Activated T-cell treated with anti-CD3 and anti-CD28 coated beads, Interleukin-2, amount 50 U/mL, for 24 hours (primary cell): ENCODE measurements around the gene SELENOM.
"Not testable (repeated sequence)": the region's sequence is repeated elsewhere in the genome, so short reads cannot be mapped to it uniquely, and the experiment has no call there.

Experiments used
- DNase-seq: peaks from one replicate; pipeline ENCODE4 v3.0.0-alpha.2; 2020
- H3K27ac Mint-ChIP-seq: 2 replicates; pipeline ENCODE4 v1.8.0; 2020; ENCODE audit warnings: mild to moderate bottlenecking, mixed read lengths
- H3K27me3 Mint-ChIP-seq: 2 replicates; pipeline ENCODE4 v1.8.0; 2020; ENCODE audit warnings: mixed read lengths
- H3K36me3 Mint-ChIP-seq: 2 replicates; pipeline ENCODE4 v1.8.0; 2020; ENCODE audit warnings: low read depth, mixed read lengths
- H3K4me1 Mint-ChIP-seq: 2 replicates; pipeline ENCODE4 v1.8.0; 2020; ENCODE audit warnings: low read depth, mixed read lengths
- H3K4me3 Mint-ChIP-seq: 2 replicates; pipeline ENCODE4 v1.8.0; 2020; ENCODE audit warnings: mild to moderate bottlenecking, moderate library complexity, mixed read lengths
- H3K9me3 Mint-ChIP-seq: 2 replicates; pipeline ENCODE4 v1.8.0; 2020; ENCODE audit warnings: mixed read lengths

The SELENOM gene

DNA sequence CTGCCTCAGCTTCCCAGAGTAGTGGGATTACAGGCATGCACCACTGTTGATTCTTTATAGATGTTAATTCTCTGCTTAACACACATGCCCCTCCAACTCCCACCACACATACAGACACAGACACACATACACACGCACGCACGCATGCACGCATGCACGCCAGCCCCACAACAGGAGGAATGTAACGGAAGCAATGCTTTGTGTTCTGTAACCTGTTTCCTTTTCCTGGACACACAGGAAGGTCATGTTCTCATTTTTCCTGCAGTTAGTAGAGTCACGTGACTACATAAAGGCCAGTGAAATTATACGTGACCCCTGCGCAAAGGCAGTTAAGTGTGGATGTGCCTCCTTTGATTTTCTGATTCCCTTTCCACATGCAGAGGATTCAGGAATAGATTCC, 34.2 kb downstream of the SELENOM start:
- not testable (repeated sequence) for H3K36me3 Mint-ChIP-seq, H3K27ac Mint-ChIP-seq

DNA sequence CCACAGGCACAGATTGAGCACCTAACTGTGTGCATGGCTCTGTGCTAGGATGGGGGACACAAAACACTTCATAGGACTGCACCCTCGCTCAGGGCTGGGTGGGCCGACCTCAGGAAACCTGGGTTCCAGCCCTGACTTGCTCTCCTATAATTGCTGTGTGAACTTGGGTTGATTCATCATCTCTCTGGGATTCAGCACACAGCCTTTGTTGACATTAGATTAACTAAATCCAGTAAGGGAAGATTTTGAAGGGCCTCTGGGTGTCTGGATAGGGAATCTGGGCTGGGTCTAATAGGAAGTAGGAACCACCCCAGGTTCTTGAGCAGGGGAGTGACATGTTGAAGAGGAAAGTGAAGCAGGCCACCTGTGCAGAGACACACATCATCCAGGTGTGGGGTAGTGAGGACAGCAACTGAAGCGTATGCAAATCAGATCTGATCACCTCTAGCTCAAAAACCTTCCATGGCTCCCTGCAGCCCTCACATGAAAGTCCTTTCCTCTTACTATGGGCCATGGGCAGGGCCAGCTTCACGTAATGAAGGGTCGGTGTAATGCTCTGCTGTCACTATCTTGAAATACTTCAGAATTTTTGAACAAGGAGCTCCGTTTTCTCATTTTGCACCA, 37.6 kb downstream of the SELENOM start:
- not testable (repeated sequence) for H3K9me3 Mint-ChIP-seq, H3K4me3 Mint-ChIP-seq, H3K27me3 Mint-ChIP-seq, H3K27ac Mint-ChIP-seq, DNase-seq, H3K4me1 Mint-ChIP-seq, H3K36me3 Mint-ChIP-seq

More for the DNA sequence above, 34.2 kb downstream of the SELENOM start:
- H3K9me3 Mint-ChIP-seq, DNase-seq, H3K4me1 Mint-ChIP-seq, H3K27me3 Mint-ChIP-seq, H3K4me3 Mint-ChIP-seq: not testable (repeated sequence)

DNA sequence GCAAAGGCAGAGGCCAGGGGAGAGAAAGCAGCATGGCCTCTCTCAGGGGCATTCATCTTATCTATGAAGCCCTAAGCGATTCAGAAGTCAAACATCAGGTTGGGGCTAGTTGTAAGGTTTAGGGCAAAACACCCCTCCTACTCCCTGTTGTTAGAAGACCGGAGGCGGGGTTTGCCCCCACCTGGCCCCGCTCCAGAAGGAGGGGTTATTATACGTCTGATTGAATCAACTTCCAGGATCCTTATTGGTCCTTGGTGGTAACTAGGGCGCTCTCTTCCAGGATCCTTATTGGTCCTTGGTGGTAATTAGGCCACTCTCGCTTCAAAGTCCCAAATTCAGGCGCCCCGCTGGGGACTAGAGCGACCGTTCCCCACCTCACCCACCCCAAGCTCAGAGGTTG, 38.4 kb downstream of the SELENOM start:
- Mint-ChIP-seq H3K27ac (no peak overlapping the region), H3K27me3 (no peaks in the 10 kb centered on the region), H3K9me3 (no peaks in the 10 kb centered on the region), H3K4me3 (no peak overlapping the region), H3K4me1 (peaks cover 2% of the 10 kb centered on the region), H3K36me3 (no peaks in the 10 kb centered on the region)
- no peak for DNase-seq

DNA sequence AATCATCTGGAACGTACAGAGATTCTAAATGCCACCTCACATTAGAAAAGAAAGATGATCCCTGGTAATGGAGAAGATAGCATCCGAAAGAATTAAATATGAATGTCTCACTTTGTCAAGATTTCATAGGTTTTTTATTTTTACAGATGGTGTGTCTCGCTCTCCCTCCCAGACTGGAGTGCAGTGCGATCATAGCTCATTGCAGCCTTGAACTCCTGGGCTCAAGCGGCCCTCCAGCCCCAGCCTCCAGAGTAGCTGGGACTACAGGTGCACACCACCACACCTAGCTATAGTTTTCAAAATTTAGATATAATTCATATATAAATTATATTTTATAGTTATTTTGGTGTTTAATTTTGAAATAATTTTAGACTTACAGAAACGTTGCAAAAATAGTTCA, 43.0 kb downstream of the SELENOM start:
- Mint-ChIP-seq H3K9me3 (no peaks in the 10 kb centered on the region), H3K4me3 (peak overlapping the region; percentile 46), H3K27me3 (no peaks in the 10 kb centered on the region), H3K4me1 (peaks cover 2% of the 10 kb centered on the region), H3K27ac (no peak overlapping the region), H3K36me3 (no peaks in the 10 kb centered on the region)
- no peak for DNase-seq

DNA sequence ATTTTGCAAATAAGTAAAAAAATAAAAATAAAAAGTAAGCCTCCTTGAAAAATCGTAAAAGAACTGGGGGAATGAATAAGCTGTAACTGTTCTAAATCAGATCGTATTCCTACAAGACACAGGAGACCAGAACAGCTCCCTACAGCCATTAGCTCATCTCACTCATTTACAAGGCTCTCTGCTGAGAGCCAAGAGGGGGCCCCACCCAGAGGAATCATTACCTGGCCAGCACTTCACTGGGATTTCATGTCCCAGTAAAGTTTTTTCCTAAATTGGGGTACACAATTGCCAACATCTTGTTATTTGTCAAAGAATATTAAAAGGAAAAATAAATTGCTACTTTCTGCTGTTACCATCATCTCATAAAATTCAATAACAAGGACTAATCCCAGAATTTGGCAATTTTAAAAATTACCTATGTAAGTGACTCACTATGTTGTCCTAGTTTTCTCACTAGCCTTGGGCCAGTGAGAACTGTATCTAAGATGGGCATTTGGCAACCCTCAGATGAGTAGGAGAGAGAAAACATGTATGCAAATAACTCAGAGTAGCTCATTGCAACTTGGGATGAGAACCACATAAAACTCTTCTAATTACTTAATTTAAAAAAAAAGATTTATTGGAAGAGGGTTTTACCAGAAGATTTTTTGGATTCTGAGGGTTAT, 44.7 kb downstream of the SELENOM start:
- no peak overlapping the region for H3K27ac Mint-ChIP-seq
- H3K27me3 Mint-ChIP-seq = no peaks in the 10 kb centered on the region
- no peak overlapping the region for H3K4me3 Mint-ChIP-seq
- peaks cover 2% of the 10 kb centered on the region for H3K4me1 Mint-ChIP-seq
- DNase-seq = no peak
- H3K9me3 Mint-ChIP-seq = no peaks in the 10 kb centered on the region
- no peaks in the 10 kb centered on the region for H3K36me3 Mint-ChIP-seq

DNA sequence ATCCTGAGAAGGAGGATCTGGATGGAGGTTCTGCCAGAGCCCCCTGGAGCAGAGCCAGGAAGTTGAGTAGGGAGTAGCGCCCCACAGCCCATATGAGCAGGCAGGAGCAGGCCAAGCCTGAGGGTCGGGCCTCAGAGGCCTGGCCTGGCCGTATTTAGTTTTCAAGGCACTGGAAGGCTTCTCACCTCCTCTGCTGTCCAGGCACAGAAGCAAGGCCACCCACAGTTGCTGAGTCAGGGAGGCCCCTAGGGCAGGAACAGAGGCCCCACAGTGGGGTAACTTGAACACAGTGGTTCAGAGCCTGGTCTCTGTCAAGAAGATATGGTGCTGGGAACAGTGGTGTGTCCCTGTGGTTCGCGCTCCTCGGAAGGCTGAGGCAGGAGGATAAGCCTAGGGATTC, 47.7 kb downstream of the SELENOM start:
- not testable (repeated sequence) for H3K27me3 Mint-ChIP-seq, H3K9me3 Mint-ChIP-seq, H3K4me1 Mint-ChIP-seq, H3K36me3 Mint-ChIP-seq, H3K4me3 Mint-ChIP-seq, DNase-seq, H3K27ac Mint-ChIP-seq

DNA sequence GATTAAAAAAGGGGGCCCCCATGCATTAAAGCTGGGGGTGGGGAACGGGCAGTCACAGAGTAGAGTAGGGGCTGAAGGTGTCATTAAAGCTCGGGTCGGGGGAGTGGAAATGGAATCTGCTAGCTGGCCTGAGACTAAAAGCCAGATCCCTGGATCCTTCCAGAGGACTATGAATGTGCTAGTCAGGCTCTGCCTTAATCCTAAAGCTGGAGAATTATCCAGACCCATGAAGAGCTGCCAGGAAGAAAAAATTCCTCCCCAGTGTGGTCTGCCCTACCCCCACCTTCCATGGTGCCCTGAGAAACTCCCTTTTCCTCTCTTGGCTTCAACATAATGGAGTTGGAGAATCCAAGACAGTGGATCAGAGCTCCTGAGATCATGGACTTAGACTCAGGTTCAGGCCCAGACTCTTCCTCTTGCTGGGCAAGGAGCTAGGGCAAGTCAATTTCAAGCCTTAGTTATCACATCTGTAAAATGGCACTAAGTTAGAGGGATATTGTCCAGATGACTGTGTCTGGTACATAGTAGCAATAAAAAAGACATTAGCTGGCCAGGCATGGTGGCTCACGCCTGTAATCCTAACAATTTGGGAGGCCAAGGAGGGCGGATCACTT, 50.3 kb downstream of the SELENOM start:
- peaks cover 3% of the 10 kb centered on the region for H3K4me1 Mint-ChIP-seq
- no peaks in the 10 kb centered on the region for H3K27me3 Mint-ChIP-seq
- no peak for DNase-seq
- no peaks in the 10 kb centered on the region for H3K36me3 Mint-ChIP-seq
- no peaks in the 10 kb centered on the region for H3K9me3 Mint-ChIP-seq
- H3K4me3 Mint-ChIP-seq = no peak overlapping the region
- H3K27ac Mint-ChIP-seq = no peak overlapping the region

DNA sequence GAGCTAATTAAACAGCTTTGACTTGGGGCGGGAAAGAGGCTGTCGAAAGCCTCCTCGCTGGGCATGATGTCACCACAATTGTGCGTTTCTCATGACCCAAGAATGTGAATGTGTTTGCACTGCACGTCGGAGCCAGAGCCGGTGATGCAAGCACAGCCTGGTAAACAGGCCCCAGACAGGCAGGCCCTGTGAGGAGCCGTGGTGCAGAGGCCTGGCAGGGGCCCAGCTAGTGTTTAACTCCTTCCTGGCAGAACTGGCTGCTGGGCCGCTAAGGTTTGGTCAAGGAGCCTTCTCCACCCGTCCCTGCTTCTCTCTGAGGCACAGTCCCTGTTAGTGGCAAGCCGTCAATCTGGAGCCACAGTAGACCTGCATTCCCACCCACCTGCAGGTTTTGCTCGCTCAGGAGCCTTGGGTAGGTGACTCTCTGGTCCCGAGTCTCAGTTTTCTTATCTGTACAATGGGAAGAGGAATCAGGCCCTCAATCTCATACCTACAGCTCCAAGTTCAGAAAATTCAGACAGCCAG, 51.7 kb downstream of the SELENOM start:
- Mint-ChIP-seq H3K36me3 (no peaks in the 10 kb centered on the region), H3K9me3 (no peaks in the 10 kb centered on the region), H3K4me3 (no peak overlapping the region), H3K27ac (no peak overlapping the region), H3K4me1 (peaks cover 3% of the 10 kb centered on the region), H3K27me3 (no peaks in the 10 kb centered on the region)
- DNase-seq = no peak

DNA sequence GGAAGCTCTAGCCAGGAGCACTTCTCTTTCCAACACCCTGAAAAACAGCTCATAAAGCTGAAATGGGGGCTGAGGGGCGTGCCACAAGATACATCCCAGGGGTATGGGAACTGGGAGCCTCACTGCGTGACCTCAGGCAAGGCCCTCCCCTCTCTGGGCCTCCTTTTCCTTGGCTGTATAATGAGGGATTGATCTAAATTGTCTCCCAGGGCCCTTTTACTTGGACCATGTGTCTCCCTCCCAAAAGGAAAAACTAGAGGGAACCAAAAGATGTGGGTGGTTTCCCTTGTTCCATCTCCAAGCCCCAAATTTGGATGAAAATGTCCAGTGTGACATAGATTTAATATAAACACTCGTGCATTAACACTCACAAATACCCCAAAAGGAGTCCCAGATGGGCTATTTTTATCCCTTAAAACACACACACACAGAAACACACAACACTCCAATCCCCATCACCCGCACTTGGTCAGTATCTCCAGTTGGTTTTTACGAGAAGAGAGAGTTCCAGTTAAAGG, 52.2 kb downstream of the SELENOM start:
- no peak for DNase-seq
- Mint-ChIP-seq H3K4me1 (peaks cover 3% of the 10 kb centered on the region), H3K27me3 (no peaks in the 10 kb centered on the region), H3K9me3 (no peaks in the 10 kb centered on the region), H3K4me3 (no peak overlapping the region), H3K27ac (no peak overlapping the region), H3K36me3 (no peaks in the 10 kb centered on the region)
